ENCODE results near the gene SLC35G6. TPM values are rescaled to one million over a fixed set of nuclear protein-coding genes. Genes with fewer than 3 reads are reported as not detected.
A peak's percentile ranks its signal among the peaks of the same experiment; 100 is the strongest.

Gene SLC35G6
- total RNA-seq, 1 experiment from 2014 or later = 0.26 TPM

DNA sequence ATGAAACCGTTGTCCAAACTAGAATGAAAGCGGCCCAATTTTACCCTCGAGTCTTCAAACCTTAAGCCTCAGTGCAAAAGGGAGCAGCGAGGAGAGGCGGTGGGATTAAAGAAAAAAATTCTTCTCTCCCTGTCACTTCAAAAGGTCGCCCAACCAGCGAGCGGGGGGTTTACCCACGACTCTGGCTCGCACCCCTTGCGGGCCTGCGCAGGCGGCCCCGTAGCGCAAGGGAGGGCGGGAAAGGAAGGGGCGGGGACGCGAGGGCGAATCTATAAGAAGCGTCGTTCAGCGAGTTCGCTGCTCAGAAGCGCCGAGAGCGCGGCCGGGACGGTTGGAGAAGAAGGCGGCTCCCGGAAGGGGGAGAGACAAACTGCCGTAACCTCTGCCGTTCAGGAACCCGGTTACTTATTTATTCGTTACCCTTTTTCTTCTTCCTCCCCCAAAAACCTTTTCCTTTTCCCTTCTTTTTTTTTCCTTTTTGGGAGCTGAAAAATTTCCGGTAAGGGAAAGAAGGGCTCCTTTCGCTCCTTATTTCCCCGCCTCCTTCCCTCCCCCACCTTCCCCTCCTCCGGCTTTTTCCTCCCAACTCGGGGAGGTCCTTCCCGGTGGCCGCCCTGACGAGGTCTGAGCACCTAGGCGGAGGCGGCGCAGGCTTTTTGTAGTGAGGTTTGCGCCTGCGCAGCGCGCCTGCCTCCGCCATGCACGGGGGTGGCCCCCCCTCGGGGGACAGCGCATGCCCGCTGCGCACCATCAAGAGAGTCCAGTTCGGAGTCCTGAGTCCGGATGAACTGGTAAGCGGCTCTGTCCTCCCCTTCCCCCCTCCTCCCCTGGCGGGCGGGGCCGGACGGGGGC is 3.0 kb downstream of the SLC35G6 start, which contains the start of gene POLR2A (continued):
- peak; percentile 89; the same call in 1 of the 2 replicates for TF ChIP-seq CBFB (CRISPR knock-in tag; IDR thresholded peaks at IDR 0.05; ENCODE audit: low read depth)
- TF ChIP-seq NR1H2 (CRISPR knock-in tag; IDR thresholded peaks at IDR 0.05) = no peak
- TF ChIP-seq TCF7 (CRISPR knock-in tag; IDR thresholded peaks at IDR 0.05; ENCODE audit: low read depth) = no peak
- TF ChIP-seq GRHL2 (CRISPR knock-in tag; IDR thresholded peaks at IDR 0.05; ENCODE audit: insufficient replicate concordance, severe bottlenecking) = no peak
- TF ChIP-seq, protein P1, sequence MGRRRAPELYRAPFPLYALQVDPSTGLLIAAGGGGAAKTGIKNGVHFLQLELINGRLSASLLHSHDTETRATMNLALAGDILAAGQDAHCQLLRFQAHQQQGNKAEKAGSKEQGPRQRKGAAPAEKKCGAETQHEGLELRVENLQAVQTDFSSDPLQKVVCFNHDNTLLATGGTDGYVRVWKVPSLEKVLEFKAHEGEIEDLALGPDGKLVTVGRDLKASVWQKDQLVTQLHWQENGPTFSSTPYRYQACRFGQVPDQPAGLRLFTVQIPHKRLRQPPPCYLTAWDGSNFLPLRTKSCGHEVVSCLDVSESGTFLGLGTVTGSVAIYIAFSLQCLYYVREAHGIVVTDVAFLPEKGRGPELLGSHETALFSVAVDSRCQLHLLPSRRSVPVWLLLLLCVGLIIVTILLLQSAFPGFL (CRISPR knock-in tag; IDR thresholded peaks at IDR 0.05; ENCODE audit: borderline replicate concordance) = no peak
- TF ChIP-seq, protein P2, sequence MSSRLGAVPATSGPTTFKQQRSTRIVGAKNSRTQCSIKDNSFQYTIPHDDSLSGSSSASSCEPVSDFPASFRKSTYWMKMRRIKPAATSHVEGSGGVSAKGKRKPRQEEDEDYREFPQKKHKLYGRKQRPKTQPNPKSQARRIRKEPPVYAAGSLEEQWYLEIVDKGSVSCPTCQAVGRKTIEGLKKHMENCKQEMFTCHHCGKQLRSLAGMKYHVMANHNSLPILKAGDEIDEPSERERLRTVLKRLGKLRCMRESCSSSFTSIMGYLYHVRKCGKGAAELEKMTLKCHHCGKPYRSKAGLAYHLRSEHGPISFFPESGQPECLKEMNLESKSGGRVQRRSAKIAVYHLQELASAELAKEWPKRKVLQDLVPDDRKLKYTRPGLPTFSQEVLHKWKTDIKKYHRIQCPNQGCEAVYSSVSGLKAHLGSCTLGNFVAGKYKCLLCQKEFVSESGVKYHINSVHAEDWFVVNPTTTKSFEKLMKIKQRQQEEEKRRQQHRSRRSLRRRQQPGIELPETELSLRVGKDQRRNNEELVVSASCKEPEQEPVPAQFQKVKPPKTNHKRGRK (CRISPR knock-in tag; IDR thresholded peaks at IDR 0.05; ENCODE audit: borderline replicate concordance) = no peak
- TF ChIP-seq ZNF317 (CRISPR knock-in tag; IDR thresholded peaks at IDR 0.05; ENCODE audit: borderline replicate concordance, low read depth) = 0 out of 2 replicates have a peak, but pooled peaks have one; percentile 33
- TF ChIP-seq ETV6 (CRISPR knock-in tag; IDR thresholded peaks at IDR 0.05) = peak; percentile 7
- TF ChIP-seq NFE2L1 (CRISPR knock-in tag; IDR thresholded peaks at IDR 0.05) = peak; percentile 85; the same call in 1 of the 2 replicates
- TF ChIP-seq, protein P3, sequence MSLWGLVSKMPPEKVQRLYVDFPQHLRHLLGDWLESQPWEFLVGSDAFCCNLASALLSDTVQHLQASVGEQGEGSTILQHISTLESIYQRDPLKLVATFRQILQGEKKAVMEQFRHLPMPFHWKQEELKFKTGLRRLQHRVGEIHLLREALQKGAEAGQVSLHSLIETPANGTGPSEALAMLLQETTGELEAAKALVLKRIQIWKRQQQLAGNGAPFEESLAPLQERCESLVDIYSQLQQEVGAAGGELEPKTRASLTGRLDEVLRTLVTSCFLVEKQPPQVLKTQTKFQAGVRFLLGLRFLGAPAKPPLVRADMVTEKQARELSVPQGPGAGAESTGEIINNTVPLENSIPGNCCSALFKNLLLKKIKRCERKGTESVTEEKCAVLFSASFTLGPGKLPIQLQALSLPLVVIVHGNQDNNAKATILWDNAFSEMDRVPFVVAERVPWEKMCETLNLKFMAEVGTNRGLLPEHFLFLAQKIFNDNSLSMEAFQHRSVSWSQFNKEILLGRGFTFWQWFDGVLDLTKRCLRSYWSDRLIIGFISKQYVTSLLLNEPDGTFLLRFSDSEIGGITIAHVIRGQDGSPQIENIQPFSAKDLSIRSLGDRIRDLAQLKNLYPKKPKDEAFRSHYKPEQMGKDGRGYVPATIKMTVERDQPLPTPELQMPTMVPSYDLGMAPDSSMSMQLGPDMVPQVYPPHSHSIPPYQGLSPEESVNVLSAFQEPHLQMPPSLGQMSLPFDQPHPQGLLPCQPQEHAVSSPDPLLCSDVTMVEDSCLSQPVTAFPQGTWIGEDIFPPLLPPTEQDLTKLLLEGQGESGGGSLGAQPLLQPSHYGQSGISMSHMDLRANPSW (CRISPR knock-in tag; conservative IDR thresholded peaks at IDR 0.05; ENCODE audit: low read depth) = no peak
- TF ChIP-seq ZNF121 (CRISPR knock-in tag; IDR thresholded peaks at IDR 0.05) = no peak
- no peak for TF ChIP-seq NR3C1 (CRISPR knock-in tag; conservative IDR thresholded peaks at IDR 0.05; ENCODE audit: low read depth)
- TF ChIP-seq ELF4 (CRISPR knock-in tag; IDR thresholded peaks at IDR 0.05; ENCODE audit: low read depth) = no peak
- TF ChIP-seq, protein P4, sequence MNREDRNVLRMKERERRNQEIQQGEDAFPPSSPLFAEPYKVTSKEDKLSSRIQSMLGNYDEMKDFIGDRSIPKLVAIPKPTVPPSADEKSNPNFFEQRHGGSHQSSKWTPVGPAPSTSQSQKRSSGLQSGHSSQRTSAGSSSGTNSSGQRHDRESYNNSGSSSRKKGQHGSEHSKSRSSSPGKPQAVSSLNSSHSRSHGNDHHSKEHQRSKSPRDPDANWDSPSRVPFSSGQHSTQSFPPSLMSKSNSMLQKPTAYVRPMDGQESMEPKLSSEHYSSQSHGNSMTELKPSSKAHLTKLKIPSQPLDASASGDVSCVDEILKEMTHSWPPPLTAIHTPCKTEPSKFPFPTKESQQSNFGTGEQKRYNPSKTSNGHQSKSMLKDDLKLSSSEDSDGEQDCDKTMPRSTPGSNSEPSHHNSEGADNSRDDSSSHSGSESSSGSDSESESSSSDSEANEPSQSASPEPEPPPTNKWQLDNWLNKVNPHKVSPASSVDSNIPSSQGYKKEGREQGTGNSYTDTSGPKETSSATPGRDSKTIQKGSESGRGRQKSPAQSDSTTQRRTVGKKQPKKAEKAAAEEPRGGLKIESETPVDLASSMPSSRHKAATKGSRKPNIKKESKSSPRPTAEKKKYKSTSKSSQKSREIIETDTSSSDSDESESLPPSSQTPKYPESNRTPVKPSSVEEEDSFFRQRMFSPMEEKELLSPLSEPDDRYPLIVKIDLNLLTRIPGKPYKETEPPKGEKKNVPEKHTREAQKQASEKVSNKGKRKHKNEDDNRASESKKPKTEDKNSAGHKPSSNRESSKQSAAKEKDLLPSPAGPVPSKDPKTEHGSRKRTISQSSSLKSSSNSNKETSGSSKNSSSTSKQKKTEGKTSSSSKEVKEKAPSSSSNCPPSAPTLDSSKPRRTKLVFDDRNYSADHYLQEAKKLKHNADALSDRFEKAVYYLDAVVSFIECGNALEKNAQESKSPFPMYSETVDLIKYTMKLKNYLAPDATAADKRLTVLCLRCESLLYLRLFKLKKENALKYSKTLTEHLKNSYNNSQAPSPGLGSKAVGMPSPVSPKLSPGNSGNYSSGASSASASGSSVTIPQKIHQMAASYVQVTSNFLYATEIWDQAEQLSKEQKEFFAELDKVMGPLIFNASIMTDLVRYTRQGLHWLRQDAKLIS (CRISPR knock-in tag; IDR thresholded peaks at IDR 0.05; ENCODE audit: borderline replicate concordance) = peak; percentile 84; the same call in 1 of the 2 replicates
- TF ChIP-seq MYBL2 (CRISPR knock-in tag; IDR thresholded peaks at IDR 0.05) = peak; percentile 86; the same call in 1 of the 2 replicates
- peak; percentile 96 for TF ChIP-seq ZNF416 (CRISPR knock-in tag; IDR thresholded peaks at IDR 0.05)
- no peak; the same call in 1 of the 2 replicates for TF ChIP-seq NR2C2 (CRISPR knock-in tag; IDR thresholded peaks at IDR 0.05)
- TF ChIP-seq, protein P5, sequence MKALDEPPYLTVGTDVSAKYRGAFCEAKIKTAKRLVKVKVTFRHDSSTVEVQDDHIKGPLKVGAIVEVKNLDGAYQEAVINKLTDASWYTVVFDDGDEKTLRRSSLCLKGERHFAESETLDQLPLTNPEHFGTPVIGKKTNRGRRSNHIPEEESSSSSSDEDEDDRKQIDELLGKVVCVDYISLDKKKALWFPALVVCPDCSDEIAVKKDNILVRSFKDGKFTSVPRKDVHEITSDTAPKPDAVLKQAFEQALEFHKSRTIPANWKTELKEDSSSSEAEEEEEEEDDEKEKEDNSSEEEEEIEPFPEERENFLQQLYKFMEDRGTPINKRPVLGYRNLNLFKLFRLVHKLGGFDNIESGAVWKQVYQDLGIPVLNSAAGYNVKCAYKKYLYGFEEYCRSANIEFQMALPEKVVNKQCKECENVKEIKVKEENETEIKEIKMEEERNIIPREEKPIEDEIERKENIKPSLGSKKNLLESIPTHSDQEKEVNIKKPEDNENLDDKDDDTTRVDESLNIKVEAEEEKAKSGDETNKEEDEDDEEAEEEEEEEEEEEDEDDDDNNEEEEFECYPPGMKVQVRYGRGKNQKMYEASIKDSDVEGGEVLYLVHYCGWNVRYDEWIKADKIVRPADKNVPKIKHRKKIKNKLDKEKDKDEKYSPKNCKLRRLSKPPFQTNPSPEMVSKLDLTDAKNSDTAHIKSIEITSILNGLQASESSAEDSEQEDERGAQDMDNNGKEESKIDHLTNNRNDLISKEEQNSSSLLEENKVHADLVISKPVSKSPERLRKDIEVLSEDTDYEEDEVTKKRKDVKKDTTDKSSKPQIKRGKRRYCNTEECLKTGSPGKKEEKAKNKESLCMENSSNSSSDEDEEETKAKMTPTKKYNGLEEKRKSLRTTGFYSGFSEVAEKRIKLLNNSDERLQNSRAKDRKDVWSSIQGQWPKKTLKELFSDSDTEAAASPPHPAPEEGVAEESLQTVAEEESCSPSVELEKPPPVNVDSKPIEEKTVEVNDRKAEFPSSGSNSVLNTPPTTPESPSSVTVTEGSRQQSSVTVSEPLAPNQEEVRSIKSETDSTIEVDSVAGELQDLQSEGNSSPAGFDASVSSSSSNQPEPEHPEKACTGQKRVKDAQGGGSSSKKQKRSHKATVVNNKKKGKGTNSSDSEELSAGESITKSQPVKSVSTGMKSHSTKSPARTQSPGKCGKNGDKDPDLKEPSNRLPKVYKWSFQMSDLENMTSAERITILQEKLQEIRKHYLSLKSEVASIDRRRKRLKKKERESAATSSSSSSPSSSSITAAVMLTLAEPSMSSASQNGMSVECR (CRISPR knock-in tag; IDR thresholded peaks at IDR 0.05; ENCODE audit: borderline replicate concordance) = 0 out of 2 replicates have a peak, but pooled peaks have one; percentile 84
- TF ChIP-seq ATF1 (CRISPR knock-in tag; IDR thresholded peaks at IDR 0.05) = peak; percentile 60; the same call in 1 of the 2 replicates
- peak; percentile 65; the same call in 1 of the 2 replicates for TF ChIP-seq ZNF219 (CRISPR knock-in tag; IDR thresholded peaks at IDR 0.05; ENCODE audit: borderline replicate concordance)

Data from WTC11 (cell line).